ENCODE results near the gene AMOTL2. TPM values are rescaled to one million over a fixed set of nuclear protein-coding genes. Genes with fewer than 3 reads are reported as not detected.

The AMOTL2 gene
- total RNA-seq, 1 donor, result 65.0 TPM

GRCh38 chr3:134364061-134364935, 9.9 kb downstream of the AMOTL2 start:
- peak; percentile 98 for DNase-seq (ENCODE audit: low read depth)
- TF ChIP-seq, protein P1, sequence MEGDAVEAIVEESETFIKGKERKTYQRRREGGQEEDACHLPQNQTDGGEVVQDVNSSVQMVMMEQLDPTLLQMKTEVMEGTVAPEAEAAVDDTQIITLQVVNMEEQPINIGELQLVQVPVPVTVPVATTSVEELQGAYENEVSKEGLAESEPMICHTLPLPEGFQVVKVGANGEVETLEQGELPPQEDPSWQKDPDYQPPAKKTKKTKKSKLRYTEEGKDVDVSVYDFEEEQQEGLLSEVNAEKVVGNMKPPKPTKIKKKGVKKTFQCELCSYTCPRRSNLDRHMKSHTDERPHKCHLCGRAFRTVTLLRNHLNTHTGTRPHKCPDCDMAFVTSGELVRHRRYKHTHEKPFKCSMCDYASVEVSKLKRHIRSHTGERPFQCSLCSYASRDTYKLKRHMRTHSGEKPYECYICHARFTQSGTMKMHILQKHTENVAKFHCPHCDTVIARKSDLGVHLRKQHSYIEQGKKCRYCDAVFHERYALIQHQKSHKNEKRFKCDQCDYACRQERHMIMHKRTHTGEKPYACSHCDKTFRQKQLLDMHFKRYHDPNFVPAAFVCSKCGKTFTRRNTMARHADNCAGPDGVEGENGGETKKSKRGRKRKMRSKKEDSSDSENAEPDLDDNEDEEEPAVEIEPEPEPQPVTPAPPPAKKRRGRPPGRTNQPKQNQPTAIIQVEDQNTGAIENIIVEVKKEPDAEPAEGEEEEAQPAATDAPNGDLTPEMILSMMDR (IDR thresholded peaks at IDR 0.05; ENCODE audit: insufficient read depth, low read length), result no peak
- H3K4me3 ChIP-seq (ENCODE audit: low read depth, low read length), result peak overlapping the region; percentile 49

DNA sequence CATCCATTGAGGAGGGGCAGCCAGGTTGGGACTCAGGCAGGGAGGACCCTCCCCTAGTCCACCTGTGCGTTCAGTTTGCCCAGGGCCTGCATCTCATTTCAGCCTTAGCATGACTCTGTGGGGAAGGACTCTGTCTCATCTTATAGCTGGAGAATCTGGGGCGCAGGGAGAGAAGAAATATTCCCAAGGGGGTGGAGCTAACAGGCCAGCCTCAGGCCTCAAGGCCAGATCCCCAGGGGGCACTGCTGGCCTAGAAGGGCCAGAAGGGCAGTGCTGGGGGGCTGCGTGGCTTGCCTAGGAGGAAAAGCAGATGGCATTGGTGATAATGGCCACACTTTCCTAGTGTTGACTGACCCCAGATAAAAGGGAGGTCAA, 10.9 kb downstream of the AMOTL2 start:
- TF ChIP-seq, protein P1 (IDR thresholded peaks at IDR 0.05; ENCODE audit: insufficient read depth, low read length), result no peak
- DNase-seq (ENCODE audit: low read depth), result no peak
- peak overlapping the region; percentile 49 for H3K4me3 ChIP-seq (ENCODE audit: low read depth, low read length)

DNA sequence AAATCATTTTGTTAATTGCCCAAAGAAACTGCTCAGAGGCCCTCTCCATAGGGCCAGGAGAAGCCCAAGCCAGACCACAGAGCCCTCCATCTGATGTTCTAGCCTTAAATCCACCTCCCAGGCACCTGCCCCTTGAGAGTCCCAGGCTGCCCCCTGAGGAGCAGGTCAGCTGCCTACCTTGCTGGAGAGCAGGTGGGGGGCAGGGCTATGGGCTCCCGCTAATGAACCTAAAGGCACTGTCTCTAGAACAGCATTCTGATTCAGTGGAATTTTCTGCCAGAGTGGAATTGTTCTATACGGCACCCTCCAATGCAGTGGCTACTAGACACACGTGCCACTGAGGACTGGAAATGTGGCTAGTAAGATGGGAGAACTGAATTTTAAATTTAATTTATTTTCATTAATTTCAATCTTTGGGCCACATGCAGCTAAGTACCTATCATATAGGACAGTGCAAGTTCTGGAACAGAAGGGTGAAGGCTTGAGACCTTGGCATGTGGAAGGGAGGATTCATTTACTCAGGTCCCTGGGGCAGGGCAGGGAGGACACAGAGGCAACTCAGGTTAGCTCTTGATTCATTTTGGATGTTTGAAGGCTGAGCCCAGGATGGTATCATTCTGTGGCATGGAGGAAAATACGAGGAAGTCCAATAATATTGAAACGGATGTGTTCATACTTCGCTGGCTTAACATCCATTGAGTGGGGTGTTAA, 11.4 kb downstream of the AMOTL2 start:
- no peak overlapping the region for H3K4me3 ChIP-seq (ENCODE audit: low read depth, low read length)
- DNase-seq (ENCODE audit: low read depth), result no peak
- TF ChIP-seq, protein P1 (IDR thresholded peaks at IDR 0.05; ENCODE audit: insufficient read depth, low read length), result no peak

DNA sequence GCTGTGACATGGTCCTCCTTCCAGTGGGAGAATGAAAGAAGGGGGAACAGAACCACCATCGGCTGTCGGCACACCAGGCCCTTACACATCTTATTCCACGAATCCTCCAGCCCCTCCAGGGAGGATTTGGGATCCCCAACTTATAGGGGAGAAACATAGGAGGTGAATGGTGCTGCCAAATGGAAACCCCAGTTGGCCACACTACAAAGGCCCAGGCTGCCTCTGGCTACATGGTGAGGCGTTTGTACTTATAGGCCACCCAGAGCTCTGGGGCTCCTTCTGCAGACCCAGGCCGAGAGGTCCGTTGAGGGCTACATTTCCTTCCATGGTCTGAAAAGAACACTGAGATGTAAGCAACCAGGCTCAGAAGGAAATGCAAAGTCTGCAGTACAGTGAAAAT, 12.0 kb downstream of the AMOTL2 start:
- TF ChIP-seq, protein P1 (IDR thresholded peaks at IDR 0.05; ENCODE audit: insufficient read depth, low read length), result no peak
- no peak for DNase-seq (ENCODE audit: low read depth)
- H3K4me3 ChIP-seq (ENCODE audit: low read depth, low read length), result no peak overlapping the region

- TF ChIP-seq, protein P1 (IDR thresholded peaks at IDR 0.05; ENCODE audit: insufficient read depth, low read length), result no peak
- no peak for DNase-seq (ENCODE audit: low read depth)
- no peak overlapping the region for H3K4me3 ChIP-seq (ENCODE audit: low read depth, low read length)
Measured at GRCh38 chr3:134361162-134361835, 12.9 kb downstream of the AMOTL2 start.

GRCh38 chr3:134360046-134360445, 14.2 kb downstream of the AMOTL2 start:
- DNase-seq (ENCODE audit: low read depth), result peak; percentile 21
- H3K4me3 ChIP-seq (ENCODE audit: low read depth, low read length), result no peak overlapping the region
- TF ChIP-seq, protein P1 (IDR thresholded peaks at IDR 0.05; ENCODE audit: insufficient read depth, low read length), result no peak
